RWPE2 (cell line): ENCODE data around the gene MED15.

Source experiments
- ATAC-seq: fragments of 200-7000 bp; cut with Tn5 transposase; 3 replicates; pipeline ENCODE4 v1.9.1; 2021; ENCODE audit warnings: low read depth
- DNase-seq: peaks from one replicate; pipeline ENCODE4 v3.0.0-alpha.2; 2020; ENCODE audit warnings: low spot score
- H3K27ac ChIP-seq: fragments of 450-650 bp; 2 replicates; pipeline ENCODE4 v1.5.1; 2017; ENCODE audit warnings: mild to moderate bottlenecking; ENCODE audit not compliant: poor library complexity, severe bottlenecking
- H3K27me3 ChIP-seq: fragments of 250-450 bp; sonication (Bioruptor Pico); 2 replicates; pipeline ENCODE4 v1.5.1; 2021; ENCODE audit warnings: mild to moderate bottlenecking, moderate library complexity; ENCODE audit not compliant: insufficient read depth, poor library complexity, severe bottlenecking
- H3K36me3 ChIP-seq: fragments of 250-450 bp; sonication (Bioruptor Pico); 2 replicates; pipeline ENCODE4 v1.5.1; 2020; ENCODE audit warnings: low read depth, mild to moderate bottlenecking, moderate library complexity
- H3K4me1 ChIP-seq: fragments of 250-450 bp; sonication (Bioruptor Pico); 2 replicates; pipeline ENCODE4 v1.5.1; 2021; ENCODE audit warnings: mild to moderate bottlenecking, moderate library complexity; ENCODE audit not compliant: insufficient read depth, poor library complexity, severe bottlenecking
- H3K4me3 ChIP-seq: fragments of 250-450 bp; sonication (Bioruptor Pico); 2 replicates; pipeline ENCODE4 v1.5.1; 2021; ENCODE audit warnings: mild to moderate bottlenecking, moderate library complexity; ENCODE audit not compliant: severe bottlenecking
- H3K9me3 ChIP-seq: fragments of 250-450 bp; sonication (Bioruptor Pico); 2 replicates; pipeline ENCODE4 v1.5.1; 2021; ENCODE audit warnings: mild to moderate bottlenecking, moderate library complexity; ENCODE audit not compliant: severe bottlenecking
- CTCF ChIP-seq: fragments of 450-650 bp; IDR thresholded peaks from one replicate; pipeline ENCODE4 v1.5.1; 2017; ENCODE audit warnings: mild to moderate bottlenecking, moderate library complexity; ENCODE audit not compliant: poor library complexity, severe bottlenecking

The MED15 gene

DNA sequence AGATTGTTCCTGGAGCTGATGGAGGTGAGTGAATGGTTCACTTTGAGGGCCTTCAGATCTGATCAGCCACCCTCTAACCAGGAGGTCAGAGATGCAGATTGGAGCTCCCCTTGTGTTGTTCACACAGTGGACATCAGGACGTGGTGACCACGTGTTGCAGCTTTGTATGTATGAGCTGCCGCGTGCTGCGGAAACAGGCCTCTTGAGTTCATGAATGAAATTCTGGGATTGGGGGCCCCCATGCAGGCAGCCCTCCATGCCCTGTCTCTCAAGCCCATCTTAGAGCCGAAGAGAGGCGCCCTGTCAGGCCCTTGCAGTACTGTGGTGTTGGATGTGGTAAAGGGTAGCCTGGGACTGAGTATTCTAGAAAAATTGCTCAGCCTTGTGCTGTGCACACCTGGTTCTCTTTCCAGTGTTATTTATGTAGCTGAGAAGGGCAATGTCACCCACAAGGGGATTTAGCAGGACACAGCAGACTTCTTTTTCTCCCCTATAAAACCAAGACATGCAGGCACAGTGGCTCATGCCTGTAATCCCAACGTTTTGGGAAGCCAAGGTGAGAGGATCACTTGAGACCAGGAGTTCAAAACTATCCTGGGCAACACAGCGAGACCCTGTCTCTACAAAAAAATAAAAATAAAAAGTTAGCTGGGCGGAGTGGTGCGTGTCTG, 64.9 kb downstream of the MED15 start:
- Histone ChIP-seq H3K36me3 (peaks cover 95% of the 10 kb centered on the region), H3K27me3 (no peaks in the 10 kb centered on the region), H3K9me3 (no peaks in the 10 kb centered on the region), H3K4me1 (peaks cover 29% of the 10 kb centered on the region), H3K27ac (no peak overlapping the region), H3K4me3 (no peak overlapping the region)
- DNase-seq (no peak), ATAC-seq (no peak)
- TF ChIP-seq CTCF = no peak

DNA sequence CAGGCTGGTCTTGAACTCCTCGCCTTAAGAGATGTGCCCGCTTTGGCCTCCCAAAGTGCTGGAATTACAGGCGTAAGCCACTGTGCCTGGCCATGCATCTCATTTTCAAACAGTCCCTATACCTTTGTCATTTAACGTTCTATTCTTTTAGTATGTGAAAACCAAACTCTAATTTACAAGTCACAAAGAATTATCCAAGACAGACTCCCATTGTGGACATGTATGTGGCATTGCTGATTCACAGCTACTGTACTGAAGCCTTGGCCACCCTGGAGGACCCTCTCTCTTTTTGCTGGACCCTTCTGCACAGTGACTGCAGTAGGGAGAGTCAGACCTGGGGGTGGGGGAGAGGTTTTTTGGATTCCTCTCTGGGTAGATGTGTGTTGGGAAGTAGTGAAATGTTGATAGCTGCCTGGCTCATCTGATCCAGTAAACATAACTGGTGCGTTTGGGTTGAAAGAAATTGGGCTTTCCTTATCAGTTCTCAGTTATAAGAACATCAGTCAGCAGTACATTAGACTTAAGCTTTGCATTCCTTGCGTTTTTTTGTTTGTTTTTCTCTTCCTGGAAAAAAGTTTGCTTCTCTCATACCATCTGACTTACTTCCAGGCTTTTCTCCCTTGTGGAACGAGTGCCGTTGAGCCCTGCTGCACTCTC, 65.9 kb downstream of the MED15 start:
- H3K4me1 ChIP-seq = peaks cover 18% of the 10 kb centered on the region
- no peak overlapping the region for H3K27ac ChIP-seq
- peaks cover 95% of the 10 kb centered on the region for H3K36me3 ChIP-seq
- DNase-seq (peak; percentile 3), ATAC-seq (no peak)
- H3K9me3 ChIP-seq = no peaks in the 10 kb centered on the region
- TF ChIP-seq CTCF = no peak
- H3K27me3 ChIP-seq = no peaks in the 10 kb centered on the region
- no peak overlapping the region for H3K4me3 ChIP-seq

DNA sequence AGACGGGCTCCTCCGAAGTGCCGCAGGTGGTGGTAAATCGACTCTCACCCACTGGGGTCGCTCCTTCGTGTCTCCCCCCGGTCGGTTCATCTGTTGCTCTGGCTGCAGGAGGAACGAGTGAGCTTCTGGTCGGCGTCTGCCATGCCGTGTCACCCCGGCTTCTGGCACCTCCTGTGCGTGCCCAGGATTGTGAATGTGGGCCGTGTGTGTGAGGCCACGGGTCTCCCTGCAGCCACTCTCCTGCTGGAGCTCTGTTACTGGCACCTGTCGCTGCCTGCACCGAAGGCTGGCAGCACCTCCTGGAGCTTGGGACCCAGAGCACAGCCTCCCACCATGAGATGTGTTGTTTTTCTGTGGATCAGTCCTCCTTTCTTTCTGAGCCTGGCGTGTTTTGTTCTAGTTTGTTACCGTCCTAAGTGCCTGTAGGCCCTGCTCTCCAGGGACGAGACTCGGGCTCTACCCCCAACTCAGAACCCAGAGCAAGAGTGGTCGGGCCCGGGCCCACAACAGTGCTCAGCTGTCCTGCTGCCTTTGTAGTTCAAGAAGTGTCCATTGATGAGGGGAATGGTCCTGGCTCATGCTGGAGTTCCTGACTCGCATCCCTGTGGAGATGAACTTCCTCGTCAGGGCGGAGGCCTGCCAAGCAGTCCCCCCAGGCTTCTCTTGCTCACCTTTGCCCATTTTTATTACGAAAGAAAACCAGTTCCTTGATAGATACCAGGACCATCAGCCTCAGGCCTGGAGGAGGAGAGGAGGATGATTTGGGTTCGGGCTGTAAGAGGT, 66.6 kb downstream of the MED15 start:
- H3K4me3 ChIP-seq = no peak overlapping the region
- DNase-seq = peak; percentile 54
- no peaks in the 10 kb centered on the region for H3K27me3 ChIP-seq
- no peak for ATAC-seq
- peaks cover 11% of the 10 kb centered on the region for H3K4me1 ChIP-seq
- H3K36me3 ChIP-seq = peaks cover 96% of the 10 kb centered on the region
- TF ChIP-seq CTCF = no peak
- H3K9me3 ChIP-seq = no peaks in the 10 kb centered on the region
- H3K27ac ChIP-seq = no peak overlapping the region

- Histone ChIP-seq H3K27me3 (no peaks in the 10 kb centered on the region), H3K27ac (no peak overlapping the region), H3K36me3 (peaks cover 98% of the 10 kb centered on the region), H3K9me3 (no peaks in the 10 kb centered on the region), H3K4me3 (no peak overlapping the region), H3K4me1 (peaks cover 2% of the 10 kb centered on the region)
- ATAC-seq (no peak), DNase-seq (peak; percentile 32)
- TF ChIP-seq CTCF = no peak
Measured at GRCh38 chr22:20574920-20575353, 67.5 kb downstream of the MED15 start.
